Activated CD4-positive, alpha-beta memory T cell treated with anti-CD3 and anti-CD28 coated beads, Interleukin-2, amount 10 ng/mL, durations not matched to agents 7 days and 5 days (primary cell): ENCODE results near the gene ZBTB42. TPM values are rescaled to one million over a fixed set of nuclear protein-coding genes. Genes with fewer than 3 reads are reported as not detected.

Experiments used
- CTCF ChIA-PET: fragments of 350-600 bp; sonication (Branson Sonifier 250); formaldehyde crosslinking; loops from one replicate; lab custom pipeline; 2021; ENCODE audit warnings: antibody characterized with exemption, inconsistent platforms; lab: Charles Lee
- POLR2A ChIA-PET: fragments of 350-600 bp; sonication (Branson Sonifier 250); formaldehyde crosslinking; loops from one replicate; lab custom pipeline; 2021; ENCODE audit warnings: antibody characterized with exemption; lab: Charles Lee
- DNase-seq: peaks from one replicate; pipeline ENCODE4 v3.0.0-alpha.2; 2020
- H3K27ac Mint-ChIP-seq: one replicate; pipeline ENCODE4 v1.8.0; 2021; ENCODE audit warnings: mild to moderate bottlenecking, mixed read lengths
- H3K27me3 Mint-ChIP-seq: one replicate; pipeline ENCODE4 v1.8.0; 2021; ENCODE audit warnings: mixed read lengths
- H3K36me3 Mint-ChIP-seq: one replicate; pipeline ENCODE4 v1.8.0; 2021; ENCODE audit warnings: low read depth, mixed read lengths
- H3K4me1 Mint-ChIP-seq: one replicate; pipeline ENCODE4 v1.8.0; 2021; ENCODE audit warnings: mixed read lengths
- H3K4me3 Mint-ChIP-seq: one replicate; pipeline ENCODE4 v1.8.0; 2021; ENCODE audit warnings: mild to moderate bottlenecking, mixed read lengths
- H3K9me3 Mint-ChIP-seq: one replicate; pipeline ENCODE4 v1.8.0; 2021; ENCODE audit warnings: mixed read lengths
- total RNA-seq, 2 experiments: library from RNA; stranded (reverse); gene quantifications; one replicate each; pipeline ENCODE4 v1.2.3, GENCODE V29; 2021

Gene ZBTB42
- total RNA-seq, 2 experiments from 2014 or later: 4.9 to 5.5 TPM

- no peaks in the 10 kb centered on the region for H3K9me3 Mint-ChIP-seq
- H3K27ac Mint-ChIP-seq: no peak overlapping the region
- peaks cover 2% of the 10 kb centered on the region for H3K4me1 Mint-ChIP-seq
- H3K36me3 Mint-ChIP-seq: peaks cover 45% of the 10 kb centered on the region
- ChIA-PET POLR2A (interaction anchor here (0.8 to 3.9 kb wide), 2 partner anchors 27 to 55 kb away, joined by 4 to 19 read pairs; no protein-coding TSS in a partner anchor), CTCF (interaction anchor here (0.8 to 2.1 kb wide), 4 partner anchors 8 to 55 kb away, joined by 3 to 20 read pairs (median 8); partner anchors contain the start of gene SIVA1)
- no peak for DNase-seq
- H3K4me3 Mint-ChIP-seq: no peak overlapping the region
- H3K27me3 Mint-ChIP-seq: no peaks in the 10 kb centered on the region
Measured at GRCh38 chr14:104771374-104771773, 29.5 kb upstream of the ZBTB42 start.

GRCh38 chr14:104771918-104772706 lies 28.8 kb upstream of the ZBTB42 start:
- no peaks in the 10 kb centered on the region for H3K27me3 Mint-ChIP-seq
- POLR2A ChIA-PET: no interaction called here
- no peaks in the 10 kb centered on the region for H3K9me3 Mint-ChIP-seq
- DNase-seq: no peak
- H3K4me1 Mint-ChIP-seq: peaks cover 2% of the 10 kb centered on the region
- CTCF ChIA-PET: no interaction called here
- no peak overlapping the region for H3K27ac Mint-ChIP-seq
- no peak overlapping the region for H3K4me3 Mint-ChIP-seq
- H3K36me3 Mint-ChIP-seq: peaks cover 50% of the 10 kb centered on the region

GRCh38 chr14:104772707-104773504 lies 28.0 kb upstream of the ZBTB42 start:
- peaks cover 55% of the 10 kb centered on the region for H3K36me3 Mint-ChIP-seq

GRCh38 chr14:104773505-104774452 lies 27.1 kb upstream of the ZBTB42 start:
- Mint-ChIP-seq H3K4me3 (no peak overlapping the region), H3K9me3 (no peaks in the 10 kb centered on the region), H3K4me1 (peaks cover 2% of the 10 kb centered on the region), H3K36me3 (peaks cover 57% of the 10 kb centered on the region), H3K27ac (no peak overlapping the region), H3K27me3 (no peaks in the 10 kb centered on the region)
- DNase-seq: no peak
- ChIA-PET CTCF (no interaction called here), POLR2A (no interaction called here)

More at GRCh38 chr14:104772707-104773504, 28.0 kb upstream of the ZBTB42 start:
- Mint-ChIP-seq H3K4me1 (peaks cover 2% of the 10 kb centered on the region), H3K27ac (no peak overlapping the region), H3K27me3 (no peaks in the 10 kb centered on the region), H3K4me3 (no peak overlapping the region), H3K9me3 (no peaks in the 10 kb centered on the region)
- no peak for DNase-seq
- ChIA-PET CTCF (no interaction called here), POLR2A (no interaction called here)

- ChIA-PET POLR2A (no interaction called here), CTCF (no interaction called here)
- Mint-ChIP-seq H3K4me1 (no peaks in the 10 kb centered on the region), H3K27me3 (no peaks in the 10 kb centered on the region), H3K27ac (no peak overlapping the region), H3K36me3 (peaks cover 57% of the 10 kb centered on the region), H3K9me3 (no peaks in the 10 kb centered on the region), H3K4me3 (no peak overlapping the region)
- DNase-seq: no peak
Measured at GRCh38 chr14:104774453-104775072, 26.3 kb upstream of the ZBTB42 start.

- Mint-ChIP-seq H3K4me3 (no peak overlapping the region), H3K9me3 (no peaks in the 10 kb centered on the region), H3K4me1 (no peaks in the 10 kb centered on the region), H3K27ac (no peak overlapping the region), H3K36me3 (peaks cover 52% of the 10 kb centered on the region), H3K27me3 (no peaks in the 10 kb centered on the region)
- ChIA-PET CTCF (no interaction called here), POLR2A (interaction anchor here (1.4 kb wide), 1 partner anchor 23 kb away, joined by 3 read pairs; no protein-coding TSS in a partner anchor)
- no peak for DNase-seq
Measured at GRCh38 chr14:104775073-104775489, 25.8 kb upstream of the ZBTB42 start.

- Mint-ChIP-seq H3K36me3 (peaks cover 39% of the 10 kb centered on the region), H3K27me3 (no peaks in the 10 kb centered on the region)
- CTCF ChIA-PET: interaction anchor here (1.1 kb wide), 1 partner anchor 49 kb away, joined by 3 read pairs; no protein-coding TSS in a partner anchor
Measured at GRCh38 chr14:104776481-104776880, 24.4 kb upstream of the ZBTB42 start.

GRCh38 chr14:104776961-104777807 lies 23.7 kb upstream of the ZBTB42 start:
- POLR2A ChIA-PET: no interaction called here
- H3K27me3 Mint-ChIP-seq: no peaks in the 10 kb centered on the region
- H3K4me3 Mint-ChIP-seq: no peak overlapping the region
- no peak overlapping the region for H3K27ac Mint-ChIP-seq
- H3K4me1 Mint-ChIP-seq: no peaks in the 10 kb centered on the region
- H3K36me3 Mint-ChIP-seq: peaks cover 32% of the 10 kb centered on the region
- CTCF ChIA-PET: no interaction called here
- H3K9me3 Mint-ChIP-seq: no peaks in the 10 kb centered on the region
- DNase-seq: no peak

More at GRCh38 chr14:104776481-104776880, 24.4 kb upstream of the ZBTB42 start:
- no peak overlapping the region for H3K27ac Mint-ChIP-seq
- no peaks in the 10 kb centered on the region for H3K4me1 Mint-ChIP-seq
- no peak overlapping the region for H3K4me3 Mint-ChIP-seq
- H3K9me3 Mint-ChIP-seq: no peaks in the 10 kb centered on the region
- POLR2A ChIA-PET: interaction anchor here (1.4 kb wide), 1 partner anchor 24 kb away, joined by 3 read pairs; no protein-coding TSS in a partner anchor
- no peak for DNase-seq

GRCh38 chr14:104777808-104778249 lies 23.1 kb upstream of the ZBTB42 start:
- CTCF ChIA-PET: no interaction called here
- no peak for DNase-seq
- POLR2A ChIA-PET: no interaction called here
- Mint-ChIP-seq H3K4me1 (no peaks in the 10 kb centered on the region), H3K27ac (no peak overlapping the region), H3K9me3 (no peaks in the 10 kb centered on the region), H3K4me3 (no peak overlapping the region), H3K36me3 (peaks cover 26% of the 10 kb centered on the region), H3K27me3 (no peaks in the 10 kb centered on the region)

- Mint-ChIP-seq H3K27me3 (no peaks in the 10 kb centered on the region), H3K4me3 (no peak overlapping the region), H3K9me3 (no peaks in the 10 kb centered on the region), H3K36me3 (peaks cover 23% of the 10 kb centered on the region), H3K27ac (no peak overlapping the region), H3K4me1 (no peaks in the 10 kb centered on the region)
- CTCF ChIA-PET: interaction anchor here (1.0 kb wide), 1 partner anchor 8 kb away, joined by 3 read pairs; no protein-coding TSS in a partner anchor
- POLR2A ChIA-PET: no interaction called here
- no peak for DNase-seq
Measured at GRCh38 chr14:104778694-104779331, 22.1 kb upstream of the ZBTB42 start.
